CD4-positive, alpha-beta T cell treated with Interleukin-4 for 4 hours (primary cell): ENCODE results near the gene SEMA4B.
"Not testable (repeated sequence)": the region's sequence is repeated elsewhere in the genome, so short reads cannot be mapped to it uniquely, and the experiment has no call there.

ENCODE experiments used
- DNase-seq: peaks from one replicate; pipeline ENCODE4 v3.0.0-alpha.2; 2020

SEMA4B gene

GRCh38 chr15:90230071-90230494, 29.0 kb downstream of the SEMA4B start:
- DNase-seq = no peak

GRCh38 chr15:90230610-90231009, 29.5 kb downstream of the SEMA4B start:
- no peak for DNase-seq

- DNase-seq = peak; percentile 82
Measured at GRCh38 chr15:90231028-90232017, 30.2 kb downstream of the SEMA4B start.

GRCh38 chr15:90232196-90232595, 31.1 kb downstream of the SEMA4B start:
- no peak for DNase-seq

GRCh38 chr15:90232941-90233386, 31.8 kb downstream of the SEMA4B start:
- DNase-seq = no peak

- peak; percentile 97 for DNase-seq
Measured at GRCh38 chr15:90233387-90234095, 32.4 kb downstream of the SEMA4B start, which contains the start of gene CIB1. Gene CIB1 (minus strand): TSS chr15:90233941. CDS start chr15:90233885, 56 bp downstream.

- no peak for DNase-seq
Measured at GRCh38 chr15:90234096-90234988, 33.2 kb downstream of the SEMA4B start, which contains the start of gene GDPGP1. Gene GDPGP1 (plus strand): TSS chr15:90234209. CDS start chr15:90240909, 6,700 bp downstream.

GRCh38 chr15:90239371-90239770, 38.2 kb downstream of the SEMA4B start:
- no peak for DNase-seq

GRCh38 chr15:90240856-90241255, 39.7 kb downstream of the SEMA4B start:
- DNase-seq = no peak

- DNase-seq = no peak
Measured at GRCh38 chr15:90241343-90242192, 40.4 kb downstream of the SEMA4B start.

GRCh38 chr15:90243943-90244639, 43.0 kb downstream of the SEMA4B start:
- no peak for DNase-seq

- DNase-seq = no peak
Measured at GRCh38 chr15:90248789-90249202, 47.7 kb downstream of the SEMA4B start.

GRCh38 chr15:90249203-90249863, 48.2 kb downstream of the SEMA4B start, which contains the start of gene TTLL13:
Gene TTLL13 (plus strand): TSS chr15:90249556. CDS start chr15:90250631, 1,075 bp downstream.
- peak; percentile 42 for DNase-seq

- DNase-seq = no peak
Measured at GRCh38 chr15:90257776-90258175, 56.6 kb downstream of the SEMA4B start.

- DNase-seq = peak; percentile 16
Measured at GRCh38 chr15:90259524-90259923, 58.4 kb downstream of the SEMA4B start.

- DNase-seq = not testable (repeated sequence)
Measured at GRCh38 chr15:90260731-90261130, 59.6 kb downstream of the SEMA4B start.

GRCh38 chr15:90261811-90262210, 60.7 kb downstream of the SEMA4B start:
- no peak for DNase-seq

- no peak for DNase-seq
Measured at GRCh38 chr15:90262426-90262825, 61.3 kb downstream of the SEMA4B start.

GRCh38 chr15:90264671-90265070, 63.5 kb downstream of the SEMA4B start:
- peak; percentile 34 for DNase-seq
